GM12878 (cell line): ENCODE results near the gene VASH1. TPM values are rescaled to one million over a fixed set of nuclear protein-coding genes. Genes with fewer than 3 reads are reported as not detected.

Experiments used
- BCL11A ChIP-seq: IDR thresholded peaks from 2 replicates; pipeline ENCODE4 v1.6.1; 2011; ENCODE audit warnings: low read depth, low read length
- CBFB ChIP-seq: IDR thresholded peaks from 2 replicates; pipeline ENCODE4 v1.6.1; 2016; ENCODE audit warnings: antibody characterized with exemption, low read depth
- CBX5 ChIP-seq: sonication (generic); IDR thresholded peaks from 2 replicates; pipeline ENCODE4 v1.6.1; 2016; ENCODE audit warnings: low read depth, moderate library complexity, mild to moderate bottlenecking, inconsistent platforms
- CEBPB ChIP-seq, 2 experiments: fragments of 150-350 bp in 1 of 2; IDR thresholded peaks; 2 replicates each; pipeline ENCODE4 v1.6.1; 2012 to 2014; ENCODE audit warnings: low read depth in 2 of 2, low read length in 2 of 2, borderline replicate concordance in 1 of 2, inconsistent platforms in 1 of 2
- CREM ChIP-seq: IDR thresholded peaks from 2 replicates; pipeline ENCODE4 v1.6.1; 2014; ENCODE audit warnings: antibody characterized with exemption, low read depth
- DPF2 ChIP-seq: fragments of 450-650 bp; IDR thresholded peaks from 2 replicates; pipeline ENCODE4 v1.6.1; 2017; ENCODE audit warnings: mild to moderate bottlenecking
- EP300 ChIP-seq, 2 experiments: fragments of 150-350 bp in 1 of 2; IDR thresholded peaks; 2 replicates each; pipeline ENCODE4 v1.6.1; 2011 to 2012; ENCODE audit warnings: low read depth in 2 of 2, low read length in 2 of 2, borderline replicate concordance in 1 of 2, improper control_type of control experiment in 1 of 2, inconsistent platforms in 1 of 2; ENCODE audit not compliant: control insufficient read depth in 1 of 2
- ETV6 ChIP-seq, 2 experiments: fragments of 450-650 bp in 1 of 2; IDR thresholded peaks in 1 of 2; conservative IDR thresholded peaks in 1 of 2; 2 replicates each; pipeline ENCODE4 v1.6.1; 2014; ENCODE audit warnings: antibody characterized with exemption in 1 of 2, borderline replicate concordance in 1 of 2, low read depth in 1 of 2, mild to moderate bottlenecking in 1 of 2, moderate library complexity in 1 of 2
- IKZF1 ChIP-seq: fragments of 450-650 bp; conservative IDR thresholded peaks from 2 replicates; pipeline ENCODE4 v1.6.1; 2017; ENCODE audit warnings: antibody characterized with exemption, mild to moderate bottlenecking
- MLLT1 ChIP-seq: fragments of 450-650 bp; IDR thresholded peaks from 2 replicates; pipeline ENCODE4 v1.6.1; 2016; ENCODE audit warnings: mild to moderate bottlenecking
- MTA3 ChIP-seq: IDR thresholded peaks from 2 replicates; pipeline ENCODE4 v1.6.1; 2012; ENCODE audit warnings: low read length, inconsistent platforms, borderline replicate concordance
- MXI1 ChIP-seq: fragments of 150-350 bp; IDR thresholded peaks from 2 replicates; pipeline ENCODE4 v1.6.1; 2011; ENCODE audit warnings: low read depth, mild to moderate bottlenecking, inconsistent platforms, low read length, improper control_type of control experiment
- MYB ChIP-seq: fragments of 150-350 bp; IDR thresholded peaks from 2 replicates; pipeline ENCODE4 v1.6.1; 2014; ENCODE audit warnings: mild to moderate bottlenecking, low read depth, low read length, borderline replicate concordance
- MYC ChIP-seq: IDR thresholded peaks from 2 replicates; pipeline ENCODE4 v1.6.1; 2011; ENCODE audit warnings: mild to moderate bottlenecking, low read length, moderate library complexity, inconsistent platforms; ENCODE audit not compliant: insufficient read depth, insufficient replicate concordance, insufficient read length, severe bottlenecking
- NBN ChIP-seq: fragments of 450-650 bp; IDR thresholded peaks from 2 replicates; pipeline ENCODE4 v1.6.1; 2016
- NFXL1 ChIP-seq: fragments of 450-650 bp; IDR thresholded peaks from 2 replicates; pipeline ENCODE4 v1.6.1; 2017; ENCODE audit warnings: antibody characterized with exemption, mild to moderate bottlenecking, borderline replicate concordance
- NR2F1 ChIP-seq: fragments of 450-650 bp; conservative IDR thresholded peaks from 2 replicates; pipeline ENCODE4 v1.6.1; 2017; ENCODE audit warnings: mild to moderate bottlenecking
- PBX3 ChIP-seq: IDR thresholded peaks from 2 replicates; pipeline ENCODE4 v1.6.1; 2011; ENCODE audit warnings: mild to moderate bottlenecking, low read depth, low read length, moderate library complexity; ENCODE audit not compliant: insufficient replicate concordance
- PKNOX1 ChIP-seq: fragments of 450-650 bp; IDR thresholded peaks from 2 replicates; pipeline ENCODE4 v1.6.1; 2016; ENCODE audit warnings: mild to moderate bottlenecking
- POLR2AphosphoS2 ChIP-seq: IDR thresholded peaks from 2 replicates; pipeline ENCODE4 v1.6.1; 2011; ENCODE audit warnings: low read depth, mild to moderate bottlenecking, low read length, improper control_type of control experiment, moderate library complexity
- RFX5 ChIP-seq: IDR thresholded peaks from 2 replicates; pipeline ENCODE4 v1.6.1; 2011; ENCODE audit warnings: low read depth, low read length, improper control_type of control experiment
- RUNX3 ChIP-seq: IDR thresholded peaks from 2 replicates; pipeline ENCODE4 v1.6.1; 2012; ENCODE audit warnings: low read length, inconsistent platforms
- SMC3 ChIP-seq: IDR thresholded peaks from 2 replicates; pipeline ENCODE4 v1.6.1; 2011; ENCODE audit warnings: low read length, improper control_type of control experiment, borderline replicate concordance
- SPI1 ChIP-seq: IDR thresholded peaks from 2 replicates; pipeline ENCODE4 v1.6.1; 2011; ENCODE audit warnings: low read depth, mild to moderate bottlenecking, low read length, moderate library complexity, borderline replicate concordance; ENCODE audit not compliant: insufficient read depth
- SREBF1 ChIP-seq: IDR thresholded peaks from 2 replicates; pipeline ENCODE4 v1.6.1; 2012; ENCODE audit warnings: mild to moderate bottlenecking, low read length
- USF2 ChIP-seq: IDR thresholded peaks from 2 replicates; pipeline ENCODE4 v1.6.1; 2011; ENCODE audit warnings: low read depth, low read length, improper control_type of control experiment, borderline replicate concordance
- polyA plus RNA-seq, 11 experiments: library from polyadenylated mRNA; depleted of rRNA in 4 of 11; unstranded in 6 of 11; stranded (reverse) in 5 of 11; fragments of >200 nt; fragmentation: Nextera tagmentation in 4 of 11; fragmentation: Illumina TruSeq in 1 of 11; extraction: Ambion mirVana in 4 of 11; extraction: Trizol in 1 of 11; gene quantifications; 1 replicate in 1 of 11; 2 replicates in 10 of 11; pipeline versions ENCODE4 v1.2.1 to v1.2.3, GENCODE V29; 2011 to 2016; ENCODE audit warnings: inconsistent platforms in 2 of 11, missing spikeins in 2 of 11, low read depth in 1 of 11
- total RNA-seq, 4 experiments: library from RNA; depleted of rRNA in 3 of 4; stranded (reverse); fragments of >200 nt in 3 of 4; fragmentation: Illumina TruSeq in 1 of 4; extraction: Trizol in 1 of 4; gene quantifications; 2 replicates each; pipeline versions ENCODE4 v1.2.1 to v1.2.3, GENCODE V29; 2013 to 2021

VASH1 gene
- total and polyA plus RNA-seq, 10 of the 15 experiments (the other 5 are each of a cell fraction or from before 2014, with no cell fraction given), result 0.06 to 2.3 (median 0.53) TPM

GRCh38 chr14:76767681-76768656 is 6.7 kb downstream of the VASH1 start (continued):
- TF ChIP-seq MXI1 (no peak), DPF2 (no peak), PKNOX1 (peak; percentile 73), BCL11A (no peak), IKZF1 (peak; percentile 49), SPI1 (peak; percentile 80), RUNX3 (peak; percentile 44; the same call in 1 of the 2 replicates), SREBF1 (no peak), CBFB (no peak), PBX3 (peak; percentile 56), SMC3 (no peak), CREM (no peak), RFX5 (no peak), CBX5 (no peak), NFXL1 (no peak), MYB (no peak), USF2 (no peak), MLLT1 (0 out of 2 replicates have a peak, but pooled peaks have one; percentile 13), MTA3 (no peak), NBN (peak; percentile 27; the same call in 1 of the 2 replicates), NR2F1 (no peak), ETV6 (conservative IDR thresholded peaks at IDR 0.05 in 1 of 2, IDR thresholded peaks at IDR 0.05 in 1 of 2; ENCODE audit: borderline replicate concordance in 1 of 2, low read depth in 1 of 2) (no peak), POLR2AphosphoS2 (no peak), EP300 (IDR thresholded peaks at IDR 0.05; ENCODE audit: borderline replicate concordance in 1 of 2, control insufficient read depth in 1 of 2, low read depth in 2 of 2, low read length in 2 of 2) (no peak), CEBPB (IDR thresholded peaks at IDR 0.05; ENCODE audit: borderline replicate concordance in 1 of 2, low read depth in 2 of 2, low read length in 2 of 2) (no peak), MYC (no peak)
